HG03095 (cell line): Measurements from ENCODE around the gene GLI3.

ENCODE experiments used
- ATAC-seq: cut with Tn5 transposase; IDR thresholded peaks from one replicate; pipeline ENCODE4 v1.9.1; 2021; ENCODE audit warnings: moderate library complexity; ENCODE audit not compliant: unreplicated experiment

GLI3 gene

DNA sequence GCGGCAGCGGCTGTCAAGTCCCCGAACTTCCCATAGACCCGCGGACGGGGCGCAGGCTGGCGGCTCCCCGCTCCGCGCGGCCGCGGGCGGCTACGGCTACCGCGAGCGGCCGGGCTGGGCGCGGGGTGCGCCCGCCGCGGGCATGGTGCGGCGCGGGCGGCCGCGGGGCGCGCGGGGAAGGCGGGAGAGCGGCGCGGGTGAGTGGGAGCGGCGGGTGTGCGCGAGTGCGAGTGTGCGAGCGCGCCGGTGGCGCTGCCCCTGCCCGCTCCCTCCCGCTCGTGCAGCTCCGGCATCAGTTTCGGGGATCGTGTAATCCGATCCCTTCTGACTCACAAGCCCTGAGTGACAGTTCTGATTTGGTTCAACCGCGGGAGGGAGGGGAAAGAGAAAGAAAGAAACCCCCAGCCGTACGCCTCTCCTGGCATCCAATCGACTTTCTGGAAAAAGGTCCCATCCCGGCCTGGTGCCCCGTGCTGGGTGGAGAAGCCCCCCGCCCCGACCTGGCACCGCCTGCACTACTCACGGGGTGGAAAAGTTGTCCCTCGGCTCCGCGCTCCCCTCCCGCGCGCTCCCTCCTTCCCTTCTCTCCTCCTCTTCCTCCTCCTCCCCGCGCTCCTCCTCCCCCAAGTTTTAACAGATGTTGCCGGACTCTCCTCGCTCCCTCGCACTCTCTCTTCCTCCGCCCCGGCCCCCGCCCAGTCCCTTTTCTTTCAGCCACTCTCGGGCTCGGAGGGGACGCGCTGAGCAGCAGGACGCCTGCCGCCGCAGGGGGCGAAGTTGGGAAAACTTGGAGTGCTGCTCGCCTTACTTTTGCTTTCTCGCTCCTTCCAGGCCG, at the start of gene GLI3:
TSS of gene GLI3 (minus strand) at position 234 of the 835 bp plus-strand sequence. CDS start 13,956 bp downstream, outside the sequence.
- ATAC-seq, result peak; percentile 70

DNA sequence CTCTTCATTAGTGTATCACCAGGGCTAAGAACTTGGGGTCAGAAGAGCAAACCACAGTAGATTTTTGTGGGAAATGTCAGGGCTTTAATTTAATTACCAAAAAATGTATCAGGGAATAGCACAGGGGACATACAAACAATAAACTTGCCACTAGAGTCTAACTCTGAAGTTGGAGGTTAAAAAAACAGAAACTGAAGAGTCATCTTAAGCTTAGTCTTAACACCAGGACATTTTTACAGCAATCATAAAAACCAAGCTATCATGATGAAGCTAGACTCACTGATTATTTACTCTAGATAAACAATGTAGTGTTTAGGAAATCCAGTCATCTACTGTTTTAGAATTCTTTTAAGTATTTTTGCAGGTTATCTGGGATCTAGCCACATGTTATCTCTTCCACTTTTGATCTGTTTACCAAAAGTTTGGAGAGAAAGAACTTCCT, 48.4 kb upstream of the GLI3 start:
- ATAC-seq, result no peak

DNA sequence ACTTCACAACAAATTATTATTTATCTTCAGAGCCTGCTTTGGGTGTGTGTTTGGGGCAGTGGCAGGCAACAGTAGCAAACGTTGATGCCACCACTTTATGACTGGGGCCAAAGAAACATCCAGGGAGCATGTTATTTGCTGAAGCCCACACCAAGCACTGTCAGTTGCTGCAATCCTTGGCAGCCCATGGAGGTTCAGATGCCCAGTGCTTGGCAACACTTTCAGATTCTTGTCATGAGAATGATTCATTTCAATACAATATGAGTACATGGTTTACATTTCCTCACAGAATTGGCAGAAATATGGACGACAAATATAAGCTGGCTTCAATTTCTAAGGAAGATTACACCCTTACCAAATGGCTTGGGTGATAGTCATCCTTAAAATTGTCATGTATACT, 46.5 kb upstream of the GLI3 start:
- no peak for ATAC-seq

DNA sequence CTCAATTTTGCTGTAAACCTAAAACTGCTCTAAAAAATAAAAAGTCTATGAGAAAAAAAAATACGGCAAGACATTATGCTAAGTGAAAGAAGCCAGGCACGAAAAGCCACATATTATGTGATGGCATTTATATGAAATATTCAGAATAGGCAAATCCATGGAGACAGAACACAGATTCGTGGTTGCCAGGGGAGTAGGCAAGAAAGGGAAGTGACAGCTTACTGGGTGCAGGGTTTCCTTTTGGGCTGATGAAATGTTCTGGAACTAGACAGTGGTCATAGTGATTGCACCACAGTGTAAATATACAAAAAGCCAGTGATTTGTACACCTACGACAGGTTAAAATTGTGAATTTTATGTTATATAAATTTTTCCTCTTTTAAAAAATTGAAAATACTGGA, 41.3 kb upstream of the GLI3 start:
- no peak for ATAC-seq

DNA sequence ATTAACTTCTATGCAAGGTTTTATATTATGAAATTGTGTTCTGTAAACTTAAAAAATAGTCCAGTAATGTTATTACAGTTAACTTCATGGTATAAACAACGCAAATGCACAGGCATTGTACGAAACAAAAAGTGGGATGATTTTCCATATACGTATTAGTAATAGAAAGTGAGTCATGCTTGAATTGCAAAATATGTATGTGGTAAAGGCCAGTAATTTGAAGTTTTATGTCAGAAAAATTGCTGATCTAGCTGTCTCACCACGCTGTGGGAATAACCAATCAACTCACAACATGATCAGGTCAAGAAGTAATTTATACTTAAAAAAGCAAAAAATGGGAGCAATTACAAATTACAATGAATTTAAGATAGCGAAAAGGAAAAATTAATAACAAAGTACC, 37.0 kb upstream of the GLI3 start:
- no peak for ATAC-seq

DNA sequence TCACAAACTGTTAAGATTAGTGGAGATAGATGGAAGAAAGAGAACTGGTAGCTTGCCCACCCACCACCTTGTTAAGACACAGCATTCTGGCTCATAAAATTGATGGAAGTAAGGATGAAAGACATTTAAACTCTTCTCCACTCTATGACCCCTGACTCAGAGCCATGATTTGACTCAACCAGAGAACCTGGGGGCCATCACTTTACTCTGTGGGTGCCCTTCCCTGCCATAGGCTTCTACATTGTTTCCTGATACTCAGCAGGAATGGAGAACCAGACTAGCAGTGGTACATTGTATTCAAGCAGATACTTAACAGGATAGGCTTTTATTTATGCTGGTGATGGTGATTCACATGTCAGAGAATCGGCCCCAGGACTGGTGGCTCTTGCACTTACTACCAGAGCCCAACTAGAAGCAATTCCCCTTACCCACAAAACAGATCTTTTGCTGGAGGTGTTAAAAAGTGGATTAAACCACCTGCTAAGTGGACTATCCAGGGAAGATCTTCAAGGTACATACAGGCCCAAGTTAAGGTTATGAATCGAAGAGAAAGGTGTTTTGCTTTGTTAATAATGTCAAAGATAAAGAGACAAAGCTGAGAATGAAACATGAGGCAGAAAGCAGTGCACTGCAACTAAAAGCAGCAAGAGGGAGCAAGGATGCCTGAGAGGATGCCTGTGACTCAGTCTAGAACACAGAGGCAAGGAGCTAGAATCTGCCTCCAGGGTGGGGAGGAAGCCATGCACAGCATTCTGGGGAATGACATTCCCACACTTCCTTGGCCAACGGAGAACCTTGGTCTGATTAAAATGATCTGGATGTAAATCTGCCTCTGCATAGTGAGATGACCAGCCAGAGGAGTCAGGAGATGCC, 36.0 kb upstream of the GLI3 start:
- ATAC-seq, result no peak

DNA sequence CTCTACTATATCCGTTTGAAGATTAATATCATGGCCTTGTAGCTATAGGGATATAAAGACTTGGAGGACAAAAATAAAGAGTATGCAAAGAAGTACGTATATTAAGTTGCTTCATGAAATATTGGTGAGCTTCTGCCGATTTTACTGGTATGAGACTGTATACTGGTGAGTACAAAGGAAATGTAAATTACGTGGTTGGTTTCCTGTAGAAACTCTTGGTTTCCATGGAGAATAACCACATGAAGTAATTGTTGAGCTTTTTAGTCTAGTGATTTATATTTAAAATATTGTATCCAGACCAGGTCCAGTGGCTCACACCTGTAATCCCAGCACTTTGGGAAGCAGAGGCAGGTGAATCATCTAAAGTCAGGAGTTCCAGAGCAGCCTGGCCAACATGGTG, 32.2 kb upstream of the GLI3 start:
- no peak for ATAC-seq

DNA sequence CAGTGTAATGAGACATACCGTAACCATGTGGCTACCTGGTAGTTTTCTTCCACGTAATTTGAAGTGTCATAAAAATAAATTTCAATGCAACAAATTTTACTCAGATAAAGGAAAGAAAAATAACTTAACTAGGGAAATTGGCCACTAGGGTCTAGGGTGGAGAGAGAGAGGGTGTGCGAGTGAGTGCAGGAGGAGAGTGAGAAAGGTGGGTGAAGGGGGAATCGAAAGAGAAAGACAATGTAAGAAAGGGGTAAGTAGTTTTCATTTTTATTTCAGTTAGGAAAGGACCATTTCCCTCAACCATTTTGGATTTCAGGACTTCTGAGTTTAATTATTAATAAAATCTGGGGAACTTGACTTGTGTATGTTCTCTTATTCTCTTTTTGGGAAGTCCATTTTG, 27.7 kb upstream of the GLI3 start:
- no peak for ATAC-seq

DNA sequence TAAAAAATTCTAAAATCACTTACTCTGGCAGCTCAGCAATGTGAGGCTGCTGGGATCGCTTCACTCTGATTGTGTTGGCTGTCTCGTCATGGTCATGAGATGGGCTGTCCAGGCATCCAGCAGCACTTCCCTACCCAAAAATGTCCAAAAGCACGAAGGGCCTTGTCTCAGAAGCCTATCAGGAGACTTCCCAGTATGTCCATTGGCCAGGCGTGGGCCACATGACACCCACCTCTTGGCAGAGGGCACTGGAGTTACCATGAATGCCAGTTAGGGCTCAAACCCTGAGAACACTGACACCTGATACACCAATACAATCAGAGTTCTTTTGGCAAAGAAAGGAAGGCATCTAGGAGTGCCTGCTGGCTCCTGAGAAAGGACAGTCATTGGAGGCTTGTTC, 27.0 kb upstream of the GLI3 start:
- ATAC-seq, result no peak

DNA sequence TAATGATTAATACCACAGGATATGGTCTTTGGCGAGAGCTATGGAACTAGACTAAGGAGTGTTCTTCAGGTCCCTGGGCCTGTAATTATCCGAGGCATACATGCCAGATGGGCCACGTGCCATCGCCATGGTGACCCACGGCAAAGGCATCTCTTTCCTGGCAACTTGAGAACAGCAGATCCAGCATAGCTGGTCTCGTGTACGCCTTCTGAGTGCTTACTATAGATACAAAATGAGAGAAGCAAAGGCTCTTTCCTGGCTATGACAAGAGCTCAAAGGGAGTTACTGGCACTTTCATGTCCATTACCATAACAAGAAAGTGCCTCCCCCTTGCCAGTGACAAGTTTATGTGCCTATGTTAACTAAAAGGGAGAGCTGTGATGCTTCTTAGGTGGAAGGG, 26.0 kb upstream of the GLI3 start:
- no peak for ATAC-seq

DNA sequence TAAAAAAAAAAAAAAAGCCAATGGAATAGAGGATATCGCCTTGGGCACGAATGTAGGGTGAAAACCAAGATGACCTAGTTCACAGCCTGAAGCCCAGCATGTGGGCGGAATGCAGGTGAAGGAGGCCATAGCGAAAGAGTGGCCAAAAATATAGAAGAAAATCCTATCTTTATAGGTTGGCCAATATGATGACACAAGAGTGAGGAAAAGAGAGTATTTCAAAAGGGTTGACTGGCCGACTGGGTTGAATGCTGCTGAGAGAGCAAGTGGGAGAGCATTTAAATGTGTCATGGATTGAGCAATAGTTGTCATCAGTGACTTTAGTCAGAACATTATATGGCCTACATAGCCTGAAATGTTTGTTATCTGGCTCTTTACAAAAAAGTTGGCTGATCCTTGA, 17.2 kb upstream of the GLI3 start:
- no peak for ATAC-seq

DNA sequence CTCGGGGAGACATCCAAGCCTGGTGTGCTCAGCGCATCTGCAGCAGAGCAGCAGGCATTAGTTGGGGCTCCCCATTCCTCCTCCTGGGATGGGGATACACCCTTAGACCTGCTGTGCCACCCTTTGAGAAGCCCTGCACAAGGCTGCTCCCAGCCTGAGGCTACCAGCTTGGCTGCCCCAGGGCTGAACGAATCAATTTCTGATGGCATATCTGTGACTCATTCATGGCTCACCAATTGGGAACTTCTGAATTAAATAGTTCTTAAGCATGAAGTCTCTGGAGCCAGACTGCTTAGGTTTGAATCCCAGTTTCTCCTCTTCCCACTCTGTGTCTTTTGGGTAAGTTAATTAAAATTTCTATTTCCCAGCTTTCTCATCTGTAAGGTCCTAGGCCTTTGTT, 16.3 kb upstream of the GLI3 start:
- no peak for ATAC-seq

DNA sequence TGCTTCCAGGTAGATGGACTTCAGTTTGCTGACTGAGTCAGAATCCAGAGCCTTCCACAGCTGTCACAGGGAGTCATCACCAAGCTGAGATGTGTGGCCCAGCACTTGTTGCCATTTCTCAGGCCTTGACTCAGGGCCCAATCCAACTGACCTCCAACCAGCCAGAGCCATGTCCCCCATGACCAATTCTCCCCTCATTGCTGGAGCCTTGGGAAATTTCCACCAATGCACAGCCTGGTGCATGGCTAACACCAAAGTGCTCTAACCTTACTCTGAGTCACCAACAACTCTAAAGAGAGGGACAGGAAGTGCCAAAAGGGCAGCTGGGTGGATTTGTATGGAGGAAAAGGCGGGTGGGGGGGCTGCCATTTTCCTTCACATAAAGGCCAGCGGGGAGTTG, 13.4 kb upstream of the GLI3 start:
- ATAC-seq, result no peak

DNA sequence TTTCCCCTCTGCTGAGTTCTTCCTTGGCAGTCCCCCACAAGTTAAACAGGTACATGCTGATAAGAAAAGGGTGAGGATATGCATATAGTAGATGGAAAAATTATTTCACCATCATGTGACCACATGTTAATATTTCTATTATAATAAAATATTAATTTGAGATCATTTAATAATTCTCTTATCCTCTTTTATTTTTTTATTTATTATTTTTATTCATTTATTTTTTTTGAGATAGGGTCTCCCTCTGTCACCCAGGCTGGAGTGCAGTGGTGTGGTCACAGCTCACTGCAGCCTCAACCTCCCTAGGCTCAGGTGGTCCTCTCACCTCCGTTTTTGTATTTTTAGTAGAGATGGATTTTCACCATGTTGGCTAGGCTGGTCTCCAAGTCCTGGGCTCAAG, 11.6 kb upstream of the GLI3 start:
- no peak for ATAC-seq

DNA sequence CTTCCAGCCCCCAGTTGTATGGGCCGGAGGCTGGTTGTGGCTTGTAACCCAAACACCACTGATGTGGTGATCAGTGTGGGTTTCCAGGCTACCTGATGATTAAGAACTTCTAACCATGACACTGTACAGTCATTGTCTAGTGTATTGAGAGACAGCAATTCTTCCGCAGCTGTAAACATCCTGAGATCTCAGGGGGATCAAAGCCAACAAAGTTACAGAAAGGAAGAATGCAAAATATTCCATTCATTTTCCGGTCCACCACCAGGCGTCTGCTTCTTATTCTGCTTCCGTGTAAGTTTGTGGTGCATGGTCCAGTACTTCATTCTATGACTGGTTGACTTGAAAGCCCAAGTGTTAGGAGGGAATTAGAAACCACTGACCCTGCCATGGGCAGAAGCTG, 10.3 kb upstream of the GLI3 start:
- ATAC-seq, result no peak

DNA sequence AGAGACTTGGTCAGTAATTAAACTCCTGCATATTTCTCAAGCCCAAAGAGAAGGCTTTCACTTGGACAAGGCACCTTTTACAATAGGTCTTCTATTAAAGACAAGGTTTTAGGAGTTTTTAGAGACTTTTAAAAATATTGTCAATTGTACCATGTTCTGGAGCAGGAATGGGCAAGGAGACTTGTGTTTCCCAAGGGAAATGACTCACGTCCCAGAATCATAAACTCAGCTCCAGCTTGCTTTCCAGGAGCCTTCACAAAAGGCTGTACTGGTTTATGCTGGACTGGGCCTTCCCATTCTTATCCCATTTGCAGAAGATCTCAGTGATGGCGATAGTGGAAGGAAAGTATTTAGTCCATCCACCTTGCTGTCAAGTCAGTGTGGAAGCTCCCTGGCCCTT, 7.8 kb upstream of the GLI3 start:
- ATAC-seq, result no peak

DNA sequence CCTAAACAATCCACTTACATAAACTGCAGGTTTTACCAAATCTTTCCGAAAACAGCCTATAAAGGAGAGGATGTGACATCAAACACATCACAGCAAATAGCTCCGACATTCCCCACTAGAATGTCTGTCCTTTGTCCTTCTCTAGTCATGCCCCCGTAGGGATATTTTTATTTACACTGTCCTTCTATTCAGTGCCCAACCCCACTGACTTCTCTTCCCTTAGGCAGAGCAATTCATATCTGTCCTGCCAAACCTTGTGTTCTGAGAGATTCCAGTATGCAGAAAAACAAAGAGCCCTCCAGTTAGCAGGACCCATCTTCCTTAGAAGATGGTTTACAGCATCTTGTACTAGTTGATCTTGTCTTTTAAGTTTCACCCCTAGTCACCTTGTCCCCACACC, 5.4 kb upstream of the GLI3 start:
- no peak for ATAC-seq

DNA sequence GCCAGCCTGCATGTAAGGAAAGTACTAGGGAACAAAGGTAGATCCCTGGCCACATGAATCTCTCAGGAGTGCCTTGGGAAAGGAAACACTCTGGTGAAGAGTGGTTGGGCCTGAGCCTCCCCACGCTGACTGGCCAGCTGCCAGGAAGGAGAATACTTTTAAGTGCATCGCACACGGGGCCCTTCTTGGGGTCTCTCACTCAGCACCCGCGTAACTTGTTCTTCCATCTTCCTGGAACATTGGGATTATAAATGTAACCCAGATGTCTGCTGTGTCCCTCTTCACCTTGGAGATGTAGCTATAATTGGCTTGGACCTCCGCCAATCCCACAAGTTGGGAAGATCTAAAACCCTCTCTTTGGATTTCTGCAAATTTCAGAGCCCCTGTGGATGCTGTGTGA, 4.4 kb upstream of the GLI3 start:
- ATAC-seq, result no peak

DNA sequence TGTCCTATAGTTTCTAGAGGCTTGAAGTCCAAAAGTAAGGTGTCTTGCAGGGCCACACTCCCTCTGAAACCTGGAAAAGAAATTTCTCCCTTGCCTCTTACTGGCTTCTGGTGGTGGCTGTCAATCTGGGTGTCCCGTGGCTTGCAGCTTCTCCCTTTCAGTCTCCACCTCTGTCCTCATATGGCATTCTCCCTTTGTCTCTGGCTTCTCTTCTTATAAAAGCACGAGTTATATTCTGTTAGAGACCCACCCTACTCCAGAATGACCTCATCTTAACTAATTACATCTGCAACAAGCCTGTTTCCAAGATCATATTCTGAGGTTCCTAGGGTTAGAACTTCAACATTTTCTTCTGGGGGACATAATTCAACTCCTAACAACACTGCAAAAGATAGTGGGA, 3.4 kb upstream of the GLI3 start:
- ATAC-seq, result no peak

DNA sequence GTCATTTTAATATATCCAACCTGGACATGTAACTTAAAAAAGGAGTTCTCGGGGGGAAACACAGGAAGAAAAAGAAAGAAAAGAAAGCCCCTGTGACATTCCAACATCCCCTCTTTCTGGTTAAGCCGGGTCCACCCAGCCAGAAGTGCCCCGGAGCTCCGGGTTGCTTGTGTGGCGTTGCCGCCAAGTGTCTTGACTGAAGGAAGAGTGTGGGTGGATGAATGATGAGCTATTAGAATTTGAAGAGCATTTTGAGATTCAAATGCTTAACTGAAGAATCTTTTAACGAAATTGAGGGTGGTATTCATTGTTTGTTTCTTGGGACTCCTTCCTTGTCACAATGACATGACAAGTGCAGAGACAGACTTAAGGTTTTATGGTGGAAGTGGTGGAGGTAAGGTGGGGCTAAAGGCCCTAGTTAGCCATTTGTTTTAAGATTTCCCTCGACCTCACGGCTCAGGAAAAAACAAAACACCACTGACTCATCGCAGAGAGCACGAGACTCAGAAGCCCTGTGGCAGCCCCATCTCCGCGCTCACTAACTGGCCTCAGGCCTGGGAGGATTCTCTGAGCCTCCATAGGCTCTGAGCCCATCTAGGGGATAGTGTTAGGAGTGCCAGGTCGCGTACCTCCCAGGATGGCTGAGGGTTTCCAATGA, 1.8 kb upstream of the GLI3 start:
- ATAC-seq, result no peak

DNA sequence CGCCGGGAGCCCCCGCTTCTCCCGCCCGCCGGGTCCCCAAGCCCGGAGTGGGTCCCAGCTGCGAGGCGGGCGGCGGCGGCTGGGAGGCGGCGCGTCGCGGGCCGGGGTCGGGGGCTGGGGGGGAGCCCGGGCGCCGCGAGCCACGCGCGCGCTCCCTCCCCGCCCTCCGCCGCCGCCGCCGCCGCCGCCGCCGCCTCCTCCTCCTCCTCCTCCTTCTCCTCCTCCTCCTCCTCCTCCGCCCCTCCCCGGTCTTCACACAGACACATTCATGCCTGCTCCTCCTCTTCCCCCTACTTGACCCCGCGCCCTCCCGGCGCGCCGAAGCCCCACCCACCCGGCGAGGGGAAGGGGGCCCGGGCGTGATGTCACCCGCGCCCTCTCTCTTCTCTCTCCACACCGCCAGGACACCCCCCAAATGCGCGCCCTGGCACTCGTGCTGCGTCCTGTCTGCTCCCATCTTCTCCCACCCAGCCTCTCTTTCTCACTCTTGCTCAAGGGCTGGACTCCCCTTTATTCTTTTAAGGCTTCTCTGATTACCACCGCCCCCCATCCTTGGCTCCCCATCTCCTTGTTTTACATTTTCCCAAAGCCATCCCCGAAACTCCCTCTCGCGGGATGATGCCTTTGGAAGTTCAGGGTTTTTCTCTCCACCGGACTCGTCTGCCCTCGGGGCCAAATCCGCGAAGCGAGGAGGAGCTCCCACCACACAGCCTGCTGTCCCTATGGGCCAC, 967 bp upstream of the GLI3 start:
- ATAC-seq, result no peak
